ENCODE data around the gene C14orf132.

C14orf132 gene

DNA sequence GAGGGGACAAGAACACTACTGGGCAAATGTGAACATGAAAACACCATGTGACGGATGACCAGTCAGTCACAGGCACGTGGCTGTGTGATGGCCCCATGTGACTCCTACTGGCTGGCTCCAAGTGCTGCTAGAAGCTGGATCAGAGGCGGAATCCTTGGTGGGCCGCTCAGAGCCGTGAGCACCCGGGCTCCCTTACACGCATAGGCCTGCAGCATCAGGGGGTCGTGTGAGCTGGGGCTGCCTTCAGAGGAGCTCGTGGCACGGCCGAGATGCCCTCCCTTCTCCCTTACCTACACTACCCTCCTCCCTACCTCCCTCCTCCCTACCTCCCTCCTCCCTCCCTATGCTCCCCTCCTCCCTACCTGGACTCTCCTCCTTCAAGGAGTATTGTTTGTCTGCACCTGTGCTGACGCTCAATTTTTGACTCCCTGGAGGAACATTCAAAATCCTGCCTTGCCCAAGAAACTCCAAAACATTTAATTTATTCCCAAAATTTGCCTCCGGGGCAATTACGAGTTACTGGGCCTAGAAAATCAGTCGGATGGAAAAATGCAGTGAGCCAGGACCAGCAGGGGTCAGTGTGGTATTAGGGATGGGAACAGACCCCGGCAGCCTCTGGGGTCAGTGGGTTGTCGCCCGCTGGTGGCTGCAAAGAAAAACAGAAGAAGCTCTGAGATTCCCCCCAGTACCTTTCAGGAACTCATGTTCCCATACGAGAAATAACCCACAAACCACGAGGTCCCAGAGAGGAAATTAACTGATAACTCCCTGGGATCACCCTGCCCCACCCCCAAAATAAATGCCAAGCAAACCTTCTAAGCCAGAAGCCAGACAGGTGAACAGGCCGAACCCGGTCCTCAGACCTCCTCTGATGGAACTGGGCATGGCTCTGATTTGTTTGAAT is 61.3 kb downstream of the C14orf132 start:
- DNase-seq, result peak; percentile 81

GRCh38 chr14:96102081-96102856 is 63.1 kb downstream of the C14orf132 start:
- DNase-seq, result no peak

DNA sequence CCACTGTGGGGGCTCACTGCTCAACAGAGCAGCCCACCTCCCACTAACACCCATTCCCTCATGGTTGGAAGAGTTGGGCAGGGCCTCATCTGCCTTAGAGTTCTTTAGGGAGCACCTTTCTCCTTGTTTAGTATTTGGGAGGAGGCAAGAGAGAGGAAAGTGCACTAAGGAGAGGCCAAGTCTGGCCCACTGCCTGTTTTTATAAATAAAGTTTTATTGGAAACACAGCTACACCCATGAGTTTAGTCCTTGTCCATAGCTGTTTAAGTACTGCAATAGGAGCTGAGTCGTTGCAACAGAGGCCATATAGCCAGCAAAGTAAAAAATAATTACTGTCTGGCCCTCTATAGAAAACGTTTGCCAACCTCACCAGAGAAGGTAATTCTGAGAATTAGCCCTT is 63.9 kb downstream of the C14orf132 start:
- no peak for DNase-seq

DNA sequence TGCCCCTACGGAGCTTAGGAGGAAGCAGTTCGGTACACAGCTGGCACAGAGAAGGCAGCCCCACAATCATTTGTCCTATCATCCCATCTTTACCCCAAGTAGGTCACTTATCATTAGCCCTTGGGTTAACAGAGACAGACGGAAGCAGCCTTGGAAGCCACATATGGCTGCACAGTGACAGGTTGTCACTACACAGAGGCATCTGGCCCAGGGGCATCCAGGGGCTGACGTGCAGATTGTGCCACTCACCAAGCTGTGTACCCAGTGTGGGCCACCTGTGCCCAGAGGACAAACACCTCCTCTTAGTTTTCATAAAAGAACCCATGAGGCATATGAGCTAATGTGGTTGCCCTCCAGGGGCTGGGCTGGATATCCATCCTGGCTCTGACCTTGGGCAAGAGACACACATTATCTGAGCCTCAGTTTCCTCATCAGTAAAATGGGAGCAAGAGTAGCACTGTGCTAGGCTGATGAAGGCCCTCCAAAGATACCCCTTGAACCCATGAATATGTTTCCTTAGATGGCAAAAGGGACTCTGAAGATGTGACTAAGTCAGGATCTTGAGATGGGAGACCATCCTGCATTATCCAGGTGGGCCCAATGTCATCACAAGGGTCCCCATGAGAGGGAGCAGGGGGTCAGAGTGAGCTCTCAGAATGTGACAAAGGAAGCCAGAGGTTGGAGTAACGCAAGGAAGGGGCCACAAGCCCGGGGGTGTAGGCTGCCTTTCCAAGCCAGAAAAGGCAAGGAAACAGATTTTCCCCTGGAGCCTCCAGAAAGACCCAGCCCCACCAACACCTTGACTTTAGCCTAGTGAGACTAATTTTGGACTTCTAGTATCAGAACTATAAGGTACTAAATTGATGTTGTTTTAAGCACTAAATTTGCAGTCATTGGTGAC is 64.6 kb downstream of the C14orf132 start:
- no peak for DNase-seq

DNA sequence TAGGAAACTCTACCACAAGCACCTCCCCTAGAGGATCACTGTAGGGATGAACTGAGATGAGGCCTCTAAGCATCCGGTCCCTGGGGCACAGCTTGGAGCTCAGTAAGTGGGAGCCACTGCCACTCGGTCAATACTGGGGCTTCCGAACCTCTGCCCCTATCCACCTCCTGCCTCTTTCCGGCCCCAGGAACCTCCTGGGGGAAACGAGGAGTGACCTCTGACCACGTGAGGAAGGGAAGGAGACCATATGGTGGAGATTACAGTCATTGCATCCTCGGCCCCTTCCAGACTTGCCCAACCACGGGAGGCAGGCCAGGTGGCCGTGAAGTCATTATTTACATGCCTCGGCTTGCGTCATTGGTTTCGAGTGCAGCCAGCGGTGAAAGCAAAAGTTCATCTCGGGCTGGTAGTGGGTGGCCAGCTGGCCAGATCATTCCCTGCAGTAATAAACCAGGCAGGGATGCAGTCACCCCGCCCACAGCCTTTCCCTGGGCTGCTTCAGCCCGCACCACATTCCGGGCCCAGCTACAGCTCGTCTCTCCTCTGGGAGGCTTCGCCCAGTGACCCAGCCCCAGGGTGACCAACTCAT is 65.4 kb downstream of the C14orf132 start:
- peak; percentile 16 for DNase-seq

DNA sequence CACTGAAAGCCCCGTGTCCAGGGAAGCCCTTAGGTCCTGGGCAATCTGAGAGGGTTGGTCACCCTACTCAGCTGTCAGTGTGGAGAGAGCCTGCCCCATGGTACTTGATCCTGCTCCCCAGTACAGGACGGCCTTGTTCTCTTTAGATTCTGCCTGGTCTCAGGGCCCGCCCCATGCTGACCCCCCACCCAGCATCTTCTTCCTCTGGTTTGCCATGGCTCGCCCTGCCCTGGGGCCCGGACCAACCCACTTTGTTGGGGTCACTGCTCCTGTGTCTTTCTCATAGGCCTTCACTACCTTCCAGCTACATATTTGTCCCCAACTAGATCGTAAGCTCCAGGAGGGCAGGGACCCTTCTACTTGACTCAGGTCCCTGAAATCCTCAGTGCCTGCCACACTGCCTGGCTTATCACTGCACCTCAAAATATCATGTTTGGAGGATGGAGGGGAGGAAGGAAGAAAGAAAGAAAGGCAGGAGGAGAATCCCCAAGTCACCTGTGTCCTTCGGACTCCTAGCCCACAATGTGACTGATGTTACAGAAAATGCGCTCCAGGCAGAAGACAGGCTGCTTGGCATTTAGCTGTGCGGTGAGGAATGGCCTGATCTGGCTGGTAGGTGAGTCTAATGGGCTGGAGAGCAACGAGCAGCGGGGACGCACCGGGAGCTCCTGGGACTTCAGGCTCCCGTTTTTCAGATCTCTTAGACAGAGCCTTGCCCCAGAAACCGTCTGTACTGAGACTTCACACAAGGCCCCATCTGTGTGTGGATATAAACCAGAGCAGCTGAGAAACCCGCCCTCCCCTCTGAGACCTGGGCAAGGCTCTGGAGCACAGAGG is 66.1 kb downstream of the C14orf132 start:
- no peak for DNase-seq

DNA sequence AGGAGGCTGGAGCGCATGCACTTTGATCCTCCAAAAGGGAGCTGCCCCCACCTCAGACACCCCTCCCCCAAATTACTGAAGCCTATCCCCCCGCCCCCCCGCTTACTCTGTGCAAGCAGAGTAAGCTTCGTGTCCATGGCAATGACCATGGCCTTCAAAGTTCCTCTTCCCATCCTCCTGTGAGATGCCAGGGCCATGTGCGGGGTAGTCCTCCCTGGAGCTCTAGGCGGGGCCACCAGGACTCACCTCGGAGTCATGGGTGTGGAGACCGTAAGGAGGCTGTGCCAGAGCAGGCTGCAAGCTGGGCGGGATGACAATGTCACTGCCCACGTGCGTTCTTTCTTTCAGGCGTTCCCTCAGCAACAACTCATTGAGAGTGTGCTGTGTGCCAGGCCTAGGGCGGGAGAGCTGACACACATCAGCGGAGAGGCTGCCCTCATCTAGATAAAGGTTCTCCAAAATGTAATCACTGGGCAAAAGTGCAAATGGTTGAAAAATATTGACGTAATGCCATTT is 66.8 kb downstream of the C14orf132 start:
- DNase-seq, result no peak

DNA sequence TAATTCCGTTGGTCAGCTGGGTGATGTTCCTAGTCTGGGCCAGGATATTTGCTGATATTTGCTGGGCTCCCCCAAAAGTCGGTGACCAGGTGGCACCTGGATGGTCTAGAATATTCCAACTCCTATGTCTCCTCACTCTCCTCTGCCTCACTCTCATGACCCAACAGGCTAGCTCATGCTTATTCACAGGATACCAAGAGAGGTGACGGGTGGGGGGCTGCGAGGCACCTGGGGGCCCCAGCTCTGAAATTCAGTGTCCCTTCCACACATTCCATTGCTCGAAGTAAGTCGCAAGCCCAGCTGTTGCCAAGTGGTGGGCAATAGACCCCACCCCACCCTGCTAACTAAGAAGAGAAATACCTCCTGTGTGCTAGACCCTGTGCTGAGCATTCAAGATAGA is 67.7 kb downstream of the C14orf132 start:
- no peak for DNase-seq

- DNase-seq, result no peak
Measured at GRCh38 chr14:96108061-96108795, 69.1 kb downstream of the C14orf132 start.

DNA sequence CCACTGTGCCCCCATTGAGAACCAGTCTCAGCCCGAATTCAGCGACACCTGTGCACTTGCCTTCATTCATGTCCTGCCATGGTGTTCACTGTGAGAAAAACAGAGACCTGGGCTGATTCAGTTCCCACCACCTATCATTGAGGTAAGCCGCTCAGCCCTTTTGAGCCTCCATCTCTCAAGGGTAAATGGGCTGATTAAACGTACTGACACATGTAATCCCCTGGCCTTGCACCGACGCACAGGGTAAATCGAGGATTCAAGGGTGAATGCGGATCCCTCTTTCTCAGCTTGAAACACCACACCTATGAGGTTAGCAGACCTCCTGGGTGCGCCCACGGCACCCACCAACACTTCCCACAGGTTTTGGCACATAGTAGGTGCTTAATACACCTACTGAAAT is 69.7 kb downstream of the C14orf132 start:
- no peak for DNase-seq

DNA sequence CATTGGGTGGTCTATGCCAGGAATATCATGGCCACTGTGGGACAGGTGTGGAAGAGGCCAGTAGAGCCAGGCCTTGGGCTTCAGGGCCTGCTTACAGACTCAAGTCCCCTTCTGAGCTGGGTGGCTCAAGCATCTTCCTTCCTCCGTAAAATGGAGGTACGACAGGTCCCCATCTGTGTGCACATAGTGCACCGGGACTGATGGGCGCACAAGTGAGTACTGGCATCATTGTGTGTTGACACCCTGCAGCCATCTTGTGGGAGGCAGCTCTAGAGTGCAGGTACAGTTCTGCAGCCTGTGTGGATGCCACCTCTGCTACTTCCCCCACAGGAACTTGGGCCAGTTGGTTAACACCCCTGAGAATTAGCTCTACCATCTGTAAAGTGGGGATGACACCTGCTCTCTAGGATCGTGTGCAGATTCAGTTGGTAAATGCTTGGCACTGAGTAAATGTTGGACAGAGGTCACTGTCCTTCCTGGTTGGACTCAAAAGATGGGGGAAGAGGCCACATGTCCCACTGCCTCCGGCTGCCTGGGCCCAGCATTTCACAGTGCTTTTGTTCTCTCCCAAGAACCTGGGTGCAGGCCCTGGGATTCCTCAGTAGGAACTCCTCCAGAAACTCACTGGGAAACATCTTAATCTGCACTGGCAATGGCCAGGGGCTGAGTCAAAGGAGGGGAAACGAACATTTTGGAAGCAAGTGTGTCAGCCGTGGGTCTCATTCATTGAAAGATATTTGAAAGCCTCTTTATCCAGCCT is 70.6 kb downstream of the C14orf132 start:
- DNase-seq, result no peak

GRCh38 chr14:96112032-96112431 is 72.9 kb downstream of the C14orf132 start:
- no peak for DNase-seq

DNA sequence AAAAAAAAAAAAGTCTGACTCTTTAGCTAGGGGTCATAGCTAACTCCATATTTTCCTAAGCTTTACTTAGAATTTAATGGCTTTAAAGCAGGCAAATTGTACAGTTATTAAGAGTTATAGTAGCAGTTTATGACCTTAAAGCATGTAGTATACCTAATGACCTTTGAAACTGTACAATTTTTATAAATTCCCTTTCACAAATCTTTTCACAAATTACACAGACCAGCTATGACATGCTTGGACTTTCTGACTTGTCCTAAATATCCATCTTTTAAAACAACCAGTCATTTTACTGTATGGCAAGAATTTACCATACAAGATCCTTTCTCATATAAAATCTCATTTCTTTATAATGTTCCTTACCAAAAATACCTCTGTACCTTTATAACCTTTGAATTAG is 74.8 kb downstream of the C14orf132 start:
- no peak for DNase-seq

GRCh38 chr14:96117101-96117897 is 78.1 kb downstream of the C14orf132 start:
- DNase-seq, result peak; percentile 22

DNA sequence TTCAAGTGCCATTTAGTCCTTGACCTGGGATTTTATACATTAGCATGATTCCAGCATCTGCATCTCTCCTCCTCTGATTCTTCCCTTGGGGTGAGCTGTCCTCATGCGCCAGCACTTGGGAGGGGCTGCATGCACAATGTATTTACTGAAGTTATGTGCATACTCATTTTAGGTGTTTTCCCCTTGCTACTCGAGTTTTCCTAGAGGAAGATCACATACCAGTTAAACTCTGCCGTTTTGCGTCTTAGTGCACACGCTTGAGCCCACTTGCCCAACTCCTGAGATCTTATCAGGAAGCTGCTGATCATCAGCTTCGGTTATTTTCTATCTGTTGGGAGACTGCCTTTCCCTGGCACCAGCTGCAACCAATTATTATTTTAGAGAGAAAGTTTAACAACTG is 78.8 kb downstream of the C14orf132 start:
- DNase-seq, result no peak

- DNase-seq, result no peak
Measured at GRCh38 chr14:96118391-96118790, 79.2 kb downstream of the C14orf132 start.

DNA sequence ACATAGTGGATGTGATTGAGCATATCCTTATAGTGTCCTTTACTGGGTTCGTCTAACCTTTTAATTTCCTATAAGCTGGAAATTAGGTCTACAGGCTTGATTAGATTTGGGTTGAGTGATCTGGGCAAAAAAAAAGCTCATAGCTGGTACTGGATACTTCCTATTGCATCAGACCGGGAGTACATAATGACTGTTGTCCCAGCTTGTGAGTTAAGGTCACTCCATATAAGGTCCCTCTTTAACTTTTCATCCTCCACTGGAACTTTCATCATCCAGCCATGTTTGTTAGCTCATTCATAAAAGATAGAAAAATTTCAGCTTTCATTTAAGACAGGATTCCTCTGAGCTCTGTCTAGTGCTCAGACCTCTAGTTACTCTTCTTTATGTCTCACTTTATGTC is 80.8 kb downstream of the C14orf132 start:
- DNase-seq, result no peak

GRCh38 chr14:96120392-96120791 is 81.2 kb downstream of the C14orf132 start:
- DNase-seq, result no peak

DNA sequence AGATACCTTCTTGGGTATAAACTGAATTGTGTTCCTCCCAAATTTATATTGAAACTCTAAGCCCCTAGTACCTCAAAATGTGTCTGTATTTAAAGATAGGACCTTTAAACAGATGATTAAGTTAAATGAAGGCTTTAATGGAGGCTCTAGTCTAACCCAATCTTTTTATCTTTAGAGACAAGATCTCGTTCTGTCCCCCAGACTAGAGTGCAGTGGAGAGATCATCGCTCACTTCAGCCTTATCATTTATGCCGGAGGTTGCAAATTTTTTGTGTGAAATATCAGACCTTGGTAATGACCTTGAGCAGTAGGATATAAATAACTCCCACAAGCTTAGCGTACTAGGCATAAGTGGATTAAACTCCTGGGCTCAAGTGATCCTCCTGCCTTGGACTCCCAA is 81.8 kb downstream of the C14orf132 start:
- no peak for DNase-seq
